ENCODE data around the gene RUVBL2. TPM values are rescaled to one million over a fixed set of nuclear protein-coding genes. Genes with fewer than 3 reads are reported as not detected.

Gene RUVBL2
- total RNA-seq, 1 donor: 122 TPM

DNA sequence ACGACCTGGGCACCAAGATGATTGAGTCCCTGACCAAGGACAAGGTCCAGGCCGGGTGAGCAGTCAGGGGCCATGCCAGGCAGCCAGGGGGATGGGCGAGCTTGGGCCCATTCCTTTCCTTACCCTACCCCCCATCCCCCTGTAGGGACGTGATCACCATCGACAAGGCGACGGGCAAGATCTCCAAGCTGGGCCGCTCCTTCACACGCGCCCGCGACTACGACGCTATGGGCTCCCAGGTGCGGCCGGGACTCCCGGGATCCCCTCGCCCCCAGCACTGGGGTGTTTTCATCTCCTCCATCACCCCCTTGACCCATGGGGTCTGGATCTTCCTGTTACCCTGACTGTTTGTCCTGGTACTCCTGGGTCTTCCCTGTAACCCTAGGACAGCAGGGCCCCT is 16.1 kb downstream of the RUVBL2 start:
- H3K4me3 ChIP-seq (ENCODE audit: insufficient read depth, low read length): no peak overlapping the region
- H3K27ac ChIP-seq (ENCODE audit: low read depth, low read length): no peak overlapping the region
- H3K36me3 ChIP-seq (ENCODE audit: insufficient read depth, low read length): peaks cover 51% of the 10 kb centered on the region
- H3K27me3 ChIP-seq (ENCODE audit: insufficient read depth, low read length): no peaks in the 10 kb centered on the region
- no peak overlapping the region for H3K4me2 ChIP-seq (ENCODE audit: insufficient read depth, low read length)
- H2AFZ ChIP-seq (ENCODE audit: low read length): no peak overlapping the region
- H3K9me3 ChIP-seq (ENCODE audit: low read depth, low read length): no peaks in the 10 kb centered on the region
- H4K20me1 ChIP-seq (ENCODE audit: insufficient read depth, low read length): no peaks in the 10 kb centered on the region
- no peaks in the 10 kb centered on the region for H3K79me2 ChIP-seq (ENCODE audit: insufficient read depth, low read length)
- TF ChIP-seq, protein P1, sequence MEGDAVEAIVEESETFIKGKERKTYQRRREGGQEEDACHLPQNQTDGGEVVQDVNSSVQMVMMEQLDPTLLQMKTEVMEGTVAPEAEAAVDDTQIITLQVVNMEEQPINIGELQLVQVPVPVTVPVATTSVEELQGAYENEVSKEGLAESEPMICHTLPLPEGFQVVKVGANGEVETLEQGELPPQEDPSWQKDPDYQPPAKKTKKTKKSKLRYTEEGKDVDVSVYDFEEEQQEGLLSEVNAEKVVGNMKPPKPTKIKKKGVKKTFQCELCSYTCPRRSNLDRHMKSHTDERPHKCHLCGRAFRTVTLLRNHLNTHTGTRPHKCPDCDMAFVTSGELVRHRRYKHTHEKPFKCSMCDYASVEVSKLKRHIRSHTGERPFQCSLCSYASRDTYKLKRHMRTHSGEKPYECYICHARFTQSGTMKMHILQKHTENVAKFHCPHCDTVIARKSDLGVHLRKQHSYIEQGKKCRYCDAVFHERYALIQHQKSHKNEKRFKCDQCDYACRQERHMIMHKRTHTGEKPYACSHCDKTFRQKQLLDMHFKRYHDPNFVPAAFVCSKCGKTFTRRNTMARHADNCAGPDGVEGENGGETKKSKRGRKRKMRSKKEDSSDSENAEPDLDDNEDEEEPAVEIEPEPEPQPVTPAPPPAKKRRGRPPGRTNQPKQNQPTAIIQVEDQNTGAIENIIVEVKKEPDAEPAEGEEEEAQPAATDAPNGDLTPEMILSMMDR (IDR thresholded peaks at IDR 0.05; ENCODE audit: extremely low read depth, low read depth, low read length): no peak
- no peaks in the 10 kb centered on the region for H3K4me1 ChIP-seq (ENCODE audit: insufficient read depth, low read length)
- DNase-seq (ENCODE audit: insufficient read length, low spot score, missing footprints): peak; percentile 8

DNA sequence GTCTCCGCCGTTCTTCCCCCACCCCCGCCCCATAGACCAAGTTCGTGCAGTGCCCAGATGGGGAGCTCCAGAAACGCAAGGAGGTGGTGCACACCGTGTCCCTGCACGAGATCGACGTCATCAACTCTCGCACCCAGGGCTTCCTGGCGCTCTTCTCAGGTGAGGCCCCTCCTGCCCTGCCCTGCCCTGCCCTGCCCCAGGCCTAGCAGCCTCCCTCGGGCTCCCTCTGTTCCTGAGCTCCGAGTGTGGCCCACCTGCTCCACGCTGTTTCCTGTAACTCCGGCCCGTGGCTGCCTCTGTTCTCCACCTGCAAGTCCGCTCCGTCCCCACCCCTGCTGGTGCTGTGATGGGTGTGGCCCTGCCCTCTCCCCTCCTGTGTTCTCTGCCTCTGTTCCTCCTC is 16.8 kb downstream of the RUVBL2 start:
- Histone ChIP-seq H3K27ac (ENCODE audit: low read depth, low read length) (no peak overlapping the region), H3K9me3 (ENCODE audit: low read depth, low read length) (no peaks in the 10 kb centered on the region), H3K4me2 (ENCODE audit: insufficient read depth, low read length) (no peak overlapping the region), H3K27me3 (ENCODE audit: insufficient read depth, low read length) (no peaks in the 10 kb centered on the region), H3K79me2 (ENCODE audit: insufficient read depth, low read length) (no peaks in the 10 kb centered on the region), H3K4me3 (ENCODE audit: insufficient read depth, low read length) (no peak overlapping the region), H4K20me1 (ENCODE audit: insufficient read depth, low read length) (no peaks in the 10 kb centered on the region), H2AFZ (ENCODE audit: low read length) (no peak overlapping the region), H3K4me1 (ENCODE audit: insufficient read depth, low read length) (no peaks in the 10 kb centered on the region), H3K36me3 (ENCODE audit: insufficient read depth, low read length) (peaks cover 51% of the 10 kb centered on the region)
- DNase-seq (ENCODE audit: insufficient read length, low spot score, missing footprints): no peak
- TF ChIP-seq, protein P1 (IDR thresholded peaks at IDR 0.05; ENCODE audit: extremely low read depth, low read depth, low read length): no peak

DNA sequence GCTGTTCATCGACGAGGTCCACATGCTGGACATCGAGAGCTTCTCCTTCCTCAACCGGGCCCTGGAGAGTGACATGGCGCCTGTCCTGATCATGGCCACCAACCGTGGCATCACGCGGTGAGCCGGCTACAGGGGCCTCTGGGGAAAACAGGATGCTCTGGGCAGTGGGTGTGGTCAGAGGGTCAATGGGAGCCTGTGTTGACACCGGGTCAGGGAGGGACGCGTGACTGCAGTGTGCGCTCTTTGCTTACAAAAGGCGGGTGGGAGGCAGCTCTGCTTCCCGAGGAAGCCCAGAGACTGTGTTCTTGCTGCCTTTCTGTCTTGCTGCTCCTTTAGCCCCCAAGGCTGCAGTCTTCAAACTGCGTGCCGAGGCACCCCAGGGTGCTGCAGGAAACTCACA is 17.5 kb downstream of the RUVBL2 start:
- H2AFZ ChIP-seq (ENCODE audit: low read length): no peak overlapping the region
- peak; percentile 9 for DNase-seq (ENCODE audit: insufficient read length, low spot score, missing footprints)
- TF ChIP-seq, protein P1 (IDR thresholded peaks at IDR 0.05; ENCODE audit: extremely low read depth, low read depth, low read length): no peak

DNA sequence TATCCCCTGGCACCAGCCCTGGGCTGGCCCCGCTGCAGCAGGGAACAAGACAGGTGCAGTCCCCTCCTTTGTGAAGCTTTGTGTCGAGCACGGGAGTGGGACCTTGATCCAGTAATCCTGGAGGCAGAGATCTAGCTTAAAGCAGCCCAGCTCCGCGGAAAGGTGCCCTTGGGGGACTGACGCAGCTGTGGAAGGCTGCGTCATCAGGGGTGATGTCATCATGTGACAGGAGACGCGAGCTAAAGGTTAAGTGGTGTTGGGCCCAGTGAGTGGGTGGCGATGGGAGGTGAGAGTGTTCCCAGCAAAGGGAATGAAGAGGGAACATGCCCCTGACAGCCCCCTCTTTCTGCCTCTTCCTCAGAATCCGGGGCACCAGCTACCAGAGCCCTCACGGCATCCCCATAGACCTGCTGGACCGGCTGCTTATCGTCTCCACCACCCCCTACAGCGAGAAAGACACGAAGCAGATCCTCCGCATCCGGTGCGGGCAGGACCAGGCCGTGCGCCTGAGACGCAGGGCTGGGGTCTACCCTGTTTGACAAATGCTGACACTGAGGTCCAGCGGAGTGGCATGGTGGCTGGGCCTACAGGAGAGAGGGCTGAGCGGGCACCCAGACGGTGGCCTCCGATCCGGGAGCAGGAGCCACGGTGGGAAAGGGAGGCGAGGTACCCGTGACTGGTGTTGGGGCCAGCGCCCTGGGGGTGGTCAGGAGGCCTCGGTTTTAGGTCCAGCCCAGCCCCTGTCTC is 20.6 kb downstream of the RUVBL2 start:
- Histone ChIP-seq H3K27ac (ENCODE audit: low read depth, low read length) (peak overlapping the region; percentile 30), H4K20me1 (ENCODE audit: insufficient read depth, low read length) (no peaks in the 10 kb centered on the region), H3K4me1 (ENCODE audit: insufficient read depth, low read length) (peaks cover 14% of the 10 kb centered on the region), H3K9me3 (ENCODE audit: low read depth, low read length) (no peaks in the 10 kb centered on the region), H3K4me2 (ENCODE audit: insufficient read depth, low read length) (no peak overlapping the region), H3K79me2 (ENCODE audit: insufficient read depth, low read length) (no peaks in the 10 kb centered on the region), H2AFZ (ENCODE audit: low read length) (no peak overlapping the region), H3K4me3 (ENCODE audit: insufficient read depth, low read length) (no peak overlapping the region), H3K36me3 (ENCODE audit: insufficient read depth, low read length) (peaks cover 38% of the 10 kb centered on the region), H3K27me3 (ENCODE audit: insufficient read depth, low read length) (no peaks in the 10 kb centered on the region)
- peak; percentile 93 for DNase-seq (ENCODE audit: insufficient read length, low spot score, missing footprints)
- TF ChIP-seq, protein P1 (IDR thresholded peaks at IDR 0.05; ENCODE audit: extremely low read depth, low read depth, low read length): no peak

More for the DNA sequence above, 17.5 kb downstream of the RUVBL2 start:
- Histone ChIP-seq H3K27ac (ENCODE audit: low read depth, low read length) (no peak overlapping the region), H3K79me2 (ENCODE audit: insufficient read depth, low read length) (no peaks in the 10 kb centered on the region), H3K4me1 (ENCODE audit: insufficient read depth, low read length) (no peaks in the 10 kb centered on the region), H3K9me3 (ENCODE audit: low read depth, low read length) (no peaks in the 10 kb centered on the region), H3K36me3 (ENCODE audit: insufficient read depth, low read length) (peaks cover 51% of the 10 kb centered on the region), H3K4me2 (ENCODE audit: insufficient read depth, low read length) (no peak overlapping the region), H3K4me3 (ENCODE audit: insufficient read depth, low read length) (no peak overlapping the region), H3K27me3 (ENCODE audit: insufficient read depth, low read length) (no peaks in the 10 kb centered on the region), H4K20me1 (ENCODE audit: insufficient read depth, low read length) (no peaks in the 10 kb centered on the region)

All from osteoblast (primary cell).